ENCODE data around the gene ZC4H2.

The ZC4H2 gene

GRCh38 chrX:64977830-64978229, 1.6 kb upstream of the ZC4H2 start:
- Histone ChIP-seq H3K27ac (no peak overlapping the region), H3K4me3 (no peak overlapping the region)
- DNase-seq (ENCODE audit: low spot score) = no peak
- TF ChIP-seq CTCF (IDR thresholded peaks at IDR 0.05) = no peak

GRCh38 chrX:64977051-64977450, 801 bp upstream of the ZC4H2 start:
- no peak for TF ChIP-seq CTCF (IDR thresholded peaks at IDR 0.05)
- Histone ChIP-seq H3K27ac (no peak overlapping the region), H3K4me3 (peak overlapping the region; percentile 78)
- DNase-seq (ENCODE audit: low spot score) = no peak

GRCh38 chrX:64976673-64977040, 407 bp upstream of the ZC4H2 start:
- DNase-seq (ENCODE audit: low spot score) = no peak
- Histone ChIP-seq H3K27ac (no peak overlapping the region), H3K4me3 (peak overlapping the region; percentile 78)
- TF ChIP-seq CTCF (IDR thresholded peaks at IDR 0.05) = no peak

GRCh38 chrX:64975491-64975890, 759 bp downstream of the ZC4H2 start:
- TF ChIP-seq CTCF (IDR thresholded peaks at IDR 0.05) = no peak
- peak overlapping the region; percentile 78 for H3K4me3 ChIP-seq
- DNase-seq (ENCODE audit: low spot score) = no peak
- H3K27ac ChIP-seq = peak overlapping the region in 1 of 2 donors; percentile 33

GRCh38 chrX:64925480-64925879, 50.8 kb downstream of the ZC4H2 start:
- no peak for TF ChIP-seq CTCF (IDR thresholded peaks at IDR 0.05)
- no peak for DNase-seq (ENCODE audit: low spot score)
- Histone ChIP-seq H3K27ac (no peak overlapping the region), H3K4me3 (no peak overlapping the region)

- DNase-seq (ENCODE audit: low spot score) = no peak
- H3K27ac ChIP-seq = no peak overlapping the region
- no peak for TF ChIP-seq CTCF (IDR thresholded peaks at IDR 0.05)
- H3K4me3 ChIP-seq = no peak overlapping the region
Measured at GRCh38 chrX:64908121-64908520, 68.1 kb downstream of the ZC4H2 start.

- no peak for TF ChIP-seq CTCF (IDR thresholded peaks at IDR 0.05)
- Histone ChIP-seq H3K27ac (no peak overlapping the region), H3K4me3 (no peak overlapping the region)
- DNase-seq (ENCODE audit: low spot score) = no peak
Measured at GRCh38 chrX:64894454-64895038, 81.7 kb downstream of the ZC4H2 start.
